Measurements from ENCODE around the gene PTPN1.

GRCh38 chr20:50628853-50629669 is 118.9 kb downstream of the PTPN1 start:
- no peak for TF ChIP-seq CTCF (IDR thresholded peaks at IDR 0.05 in 4 of 5, conservative IDR thresholded peaks at IDR 0.05 in 1 of 5)
- TF ChIP-seq POLR2A (IDR thresholded peaks at IDR 0.05) = no peak

Data from gastrocnemius medialis (tissue), 4 donors.